ENCODE measurements around the gene COPA.

COPA gene

GRCh38 chr1:160352555-160352954 is 9.5 kb upstream of the COPA start:
- H3K27me3 ChIP-seq (ENCODE audit: control insufficient read depth in 1 of 2, insufficient read depth in 2 of 2, low read length in 2 of 2), result no peaks in the 10 kb centered on the region
- no peak overlapping the region for H3K4me3 ChIP-seq (ENCODE audit: low read depth in 1 of 2, low read length in 2 of 2)
- no peak overlapping the region for H3K9ac ChIP-seq (ENCODE audit: low read depth in 1 of 2, low read length in 2 of 2)
- no peaks in the 10 kb centered on the region for H3K9me3 ChIP-seq (ENCODE audit: control insufficient read depth in 1 of 2, low read length in 2 of 2)
- H3K4me1 ChIP-seq (ENCODE audit: control insufficient read depth in 1 of 2, insufficient read depth in 2 of 2, low read length in 2 of 2), result no peaks in the 10 kb centered on the region
- H3K36me3 ChIP-seq (ENCODE audit: control insufficient read depth in 1 of 2, insufficient read depth in 2 of 2, low read length in 2 of 2), result peaks cover 83 to 100% of the 10 kb centered on the region in 2 donors
- no peak overlapping the region for H3K27ac ChIP-seq (ENCODE audit: low read depth, low read length)

- H3K9me3 ChIP-seq (ENCODE audit: control insufficient read depth in 1 of 2, low read length in 2 of 2), result no peaks in the 10 kb centered on the region
- H3K36me3 ChIP-seq (ENCODE audit: control insufficient read depth in 1 of 2, insufficient read depth in 2 of 2, low read length in 2 of 2), result peaks cover 76 to 93% of the 10 kb centered on the region in 2 donors
- H3K9ac ChIP-seq (ENCODE audit: low read depth in 1 of 2, low read length in 2 of 2), result no peak overlapping the region
- H3K27me3 ChIP-seq (ENCODE audit: control insufficient read depth in 1 of 2, insufficient read depth in 2 of 2, low read length in 2 of 2), result no peaks in the 10 kb centered on the region
- H3K27ac ChIP-seq (ENCODE audit: low read depth, low read length), result no peak overlapping the region
- H3K4me3 ChIP-seq (ENCODE audit: low read depth in 1 of 2, low read length in 2 of 2), result no peak overlapping the region
- H3K4me1 ChIP-seq (ENCODE audit: control insufficient read depth in 1 of 2, insufficient read depth in 2 of 2, low read length in 2 of 2), result peaks cover 0 to 4% of the 10 kb centered on the region in 2 donors
These were observed 8.6 kb upstream of the COPA start for GRCh38 chr1:160351629-160352028.

GRCh38 chr1:160346958-160347357 is 3.9 kb upstream of the COPA start:
- Histone ChIP-seq H3K4me1 (ENCODE audit: control insufficient read depth in 1 of 2, insufficient read depth in 2 of 2, low read length in 2 of 2) (peaks cover 19 to 21% of the 10 kb centered on the region in 2 donors), H3K9me3 (ENCODE audit: control insufficient read depth in 1 of 2, low read length in 2 of 2) (no peaks in the 10 kb centered on the region), H3K9ac (ENCODE audit: low read depth in 1 of 2, low read length in 2 of 2) (no peak overlapping the region), H3K27ac (ENCODE audit: low read depth, low read length) (no peak overlapping the region), H3K27me3 (ENCODE audit: control insufficient read depth in 1 of 2, insufficient read depth in 2 of 2, low read length in 2 of 2) (no peaks in the 10 kb centered on the region), H3K36me3 (ENCODE audit: control insufficient read depth in 1 of 2, insufficient read depth in 2 of 2, low read length in 2 of 2) (peaks cover 33 to 54% of the 10 kb centered on the region in 2 donors), H3K4me3 (ENCODE audit: low read depth in 1 of 2, low read length in 2 of 2) (no peak overlapping the region)

GRCh38 chr1:160346463-160346862 is 3.4 kb upstream of the COPA start:
- Histone ChIP-seq H3K4me3 (ENCODE audit: low read depth in 1 of 2, low read length in 2 of 2) (no peak overlapping the region), H3K9me3 (ENCODE audit: control insufficient read depth in 1 of 2, low read length in 2 of 2) (no peaks in the 10 kb centered on the region), H3K27me3 (ENCODE audit: control insufficient read depth in 1 of 2, insufficient read depth in 2 of 2, low read length in 2 of 2) (no peaks in the 10 kb centered on the region), H3K36me3 (ENCODE audit: control insufficient read depth in 1 of 2, insufficient read depth in 2 of 2, low read length in 2 of 2) (peaks cover 28 to 49% of the 10 kb centered on the region in 2 donors), H3K9ac (ENCODE audit: low read depth in 1 of 2, low read length in 2 of 2) (no peak overlapping the region), H3K4me1 (ENCODE audit: control insufficient read depth in 1 of 2, insufficient read depth in 2 of 2, low read length in 2 of 2) (peaks cover 24 to 26% of the 10 kb centered on the region in 2 donors), H3K27ac (ENCODE audit: low read depth, low read length) (no peak overlapping the region)

GRCh38 chr1:160344936-160345335 is 1.9 kb upstream of the COPA start:
- Histone ChIP-seq H3K9me3 (ENCODE audit: control insufficient read depth in 1 of 2, low read length in 2 of 2) (no peaks in the 10 kb centered on the region), H3K36me3 (ENCODE audit: control insufficient read depth in 1 of 2, insufficient read depth in 2 of 2, low read length in 2 of 2) (peaks cover 17 to 36% of the 10 kb centered on the region in 2 donors), H3K4me3 (ENCODE audit: low read depth in 1 of 2, low read length in 2 of 2) (peak overlapping the region; percentile 94 to 99), H3K4me1 (ENCODE audit: control insufficient read depth in 1 of 2, insufficient read depth in 2 of 2, low read length in 2 of 2) (peaks cover 35 to 38% of the 10 kb centered on the region in 2 donors), H3K27me3 (ENCODE audit: control insufficient read depth in 1 of 2, insufficient read depth in 2 of 2, low read length in 2 of 2) (no peaks in the 10 kb centered on the region), H3K27ac (ENCODE audit: low read depth, low read length) (no peak overlapping the region), H3K9ac (ENCODE audit: low read depth in 1 of 2, low read length in 2 of 2) (peak overlapping the region in 1 of 2 donors; percentile 12)

- Histone ChIP-seq H3K27me3 (ENCODE audit: control insufficient read depth in 1 of 2, insufficient read depth in 2 of 2, low read length in 2 of 2) (no peaks in the 10 kb centered on the region), H3K9me3 (ENCODE audit: control insufficient read depth in 1 of 2, low read length in 2 of 2) (no peaks in the 10 kb centered on the region), H3K36me3 (ENCODE audit: control insufficient read depth in 1 of 2, insufficient read depth in 2 of 2, low read length in 2 of 2) (peaks cover 16 to 36% of the 10 kb centered on the region in 2 donors), H3K4me1 (ENCODE audit: control insufficient read depth in 1 of 2, insufficient read depth in 2 of 2, low read length in 2 of 2) (peaks cover 35 to 38% of the 10 kb centered on the region in 2 donors), H3K27ac (ENCODE audit: low read depth, low read length) (peak overlapping the region; percentile 78), H3K9ac (ENCODE audit: low read depth in 1 of 2, low read length in 2 of 2) (peak overlapping the region; percentile 97 to 98), H3K4me3 (ENCODE audit: low read depth in 1 of 2, low read length in 2 of 2) (peak overlapping the region; percentile 94 to 99)
These were observed 1.2 kb upstream of the COPA start for GRCh38 chr1:160344241-160344640.

- Histone ChIP-seq H3K4me3 (ENCODE audit: low read depth in 1 of 2, low read length in 2 of 2) (peak overlapping the region; percentile 94 to 99), H3K4me1 (ENCODE audit: control insufficient read depth in 1 of 2, insufficient read depth in 2 of 2, low read length in 2 of 2) (peaks cover 35 to 38% of the 10 kb centered on the region in 2 donors), H3K27me3 (ENCODE audit: control insufficient read depth in 1 of 2, insufficient read depth in 2 of 2, low read length in 2 of 2) (no peaks in the 10 kb centered on the region), H3K9me3 (ENCODE audit: control insufficient read depth in 1 of 2, low read length in 2 of 2) (no peaks in the 10 kb centered on the region), H3K36me3 (ENCODE audit: control insufficient read depth in 1 of 2, insufficient read depth in 2 of 2, low read length in 2 of 2) (peaks cover 20 to 35% of the 10 kb centered on the region in 2 donors), H3K27ac (ENCODE audit: low read depth, low read length) (peak overlapping the region; percentile 78), H3K9ac (ENCODE audit: low read depth in 1 of 2, low read length in 2 of 2) (peak overlapping the region; percentile 97 to 98)
These were observed 524 bp downstream of the COPA start for GRCh38 chr1:160342526-160342925.

GRCh38 chr1:160340866-160341265 is 2.2 kb downstream of the COPA start:
- Histone ChIP-seq H3K9me3 (ENCODE audit: control insufficient read depth in 1 of 2, low read length in 2 of 2) (no peaks in the 10 kb centered on the region), H3K4me3 (ENCODE audit: low read depth in 1 of 2, low read length in 2 of 2) (peak overlapping the region in 1 of 2 donors; percentile 94), H3K36me3 (ENCODE audit: control insufficient read depth in 1 of 2, insufficient read depth in 2 of 2, low read length in 2 of 2) (peaks cover 20 to 45% of the 10 kb centered on the region in 2 donors), H3K27me3 (ENCODE audit: control insufficient read depth in 1 of 2, insufficient read depth in 2 of 2, low read length in 2 of 2) (no peaks in the 10 kb centered on the region), H3K9ac (ENCODE audit: low read depth in 1 of 2, low read length in 2 of 2) (no peak overlapping the region), H3K4me1 (ENCODE audit: control insufficient read depth in 1 of 2, insufficient read depth in 2 of 2, low read length in 2 of 2) (peaks cover 28 to 35% of the 10 kb centered on the region in 2 donors), H3K27ac (ENCODE audit: low read depth, low read length) (no peak overlapping the region)

- Histone ChIP-seq H3K27me3 (ENCODE audit: control insufficient read depth in 1 of 2, insufficient read depth in 2 of 2, low read length in 2 of 2) (no peaks in the 10 kb centered on the region), H3K27ac (ENCODE audit: low read depth, low read length) (no peak overlapping the region), H3K4me1 (ENCODE audit: control insufficient read depth in 1 of 2, insufficient read depth in 2 of 2, low read length in 2 of 2) (peaks cover 27 to 30% of the 10 kb centered on the region in 2 donors), H3K9me3 (ENCODE audit: control insufficient read depth in 1 of 2, low read length in 2 of 2) (no peaks in the 10 kb centered on the region), H3K4me3 (ENCODE audit: low read depth in 1 of 2, low read length in 2 of 2) (no peak overlapping the region), H3K9ac (ENCODE audit: low read depth in 1 of 2, low read length in 2 of 2) (no peak overlapping the region), H3K36me3 (ENCODE audit: control insufficient read depth in 1 of 2, insufficient read depth in 2 of 2, low read length in 2 of 2) (peaks cover 20 to 45% of the 10 kb centered on the region in 2 donors)
These were observed 2.9 kb downstream of the COPA start for GRCh38 chr1:160340146-160340545.

- H3K4me1 ChIP-seq (ENCODE audit: control insufficient read depth in 1 of 2, insufficient read depth in 2 of 2, low read length in 2 of 2), result peaks cover 17 to 18% of the 10 kb centered on the region in 2 donors
- H3K9me3 ChIP-seq (ENCODE audit: control insufficient read depth in 1 of 2, low read length in 2 of 2), result no peaks in the 10 kb centered on the region
- H3K27ac ChIP-seq (ENCODE audit: low read depth, low read length), result no peak overlapping the region
- no peaks in the 10 kb centered on the region for H3K27me3 ChIP-seq (ENCODE audit: control insufficient read depth in 1 of 2, insufficient read depth in 2 of 2, low read length in 2 of 2)
- H3K36me3 ChIP-seq (ENCODE audit: control insufficient read depth in 1 of 2, insufficient read depth in 2 of 2, low read length in 2 of 2), result peaks cover 33 to 56% of the 10 kb centered on the region in 2 donors
- no peak overlapping the region for H3K4me3 ChIP-seq (ENCODE audit: low read depth in 1 of 2, low read length in 2 of 2)
- H3K9ac ChIP-seq (ENCODE audit: low read depth in 1 of 2, low read length in 2 of 2), result no peak overlapping the region
These were observed 4.5 kb downstream of the COPA start for GRCh38 chr1:160338580-160338979.

- H3K4me3 ChIP-seq (ENCODE audit: low read depth in 1 of 2, low read length in 2 of 2), result no peak overlapping the region
- H3K27me3 ChIP-seq (ENCODE audit: control insufficient read depth in 1 of 2, insufficient read depth in 2 of 2, low read length in 2 of 2), result no peaks in the 10 kb centered on the region
- H3K27ac ChIP-seq (ENCODE audit: low read depth, low read length), result no peak overlapping the region
- no peak overlapping the region for H3K9ac ChIP-seq (ENCODE audit: low read depth in 1 of 2, low read length in 2 of 2)
- H3K36me3 ChIP-seq (ENCODE audit: control insufficient read depth in 1 of 2, insufficient read depth in 2 of 2, low read length in 2 of 2), result peaks cover 57 to 90% of the 10 kb centered on the region in 2 donors
- H3K9me3 ChIP-seq (ENCODE audit: control insufficient read depth in 1 of 2, low read length in 2 of 2), result no peaks in the 10 kb centered on the region
- H3K4me1 ChIP-seq (ENCODE audit: control insufficient read depth in 1 of 2, insufficient read depth in 2 of 2, low read length in 2 of 2), result no peaks in the 10 kb centered on the region
These were observed 10.5 kb downstream of the COPA start for GRCh38 chr1:160332516-160332915.

Data from duodenal mucosa (tissue), 2 donors.